ENCODE data around the gene TNS1.

DNA sequence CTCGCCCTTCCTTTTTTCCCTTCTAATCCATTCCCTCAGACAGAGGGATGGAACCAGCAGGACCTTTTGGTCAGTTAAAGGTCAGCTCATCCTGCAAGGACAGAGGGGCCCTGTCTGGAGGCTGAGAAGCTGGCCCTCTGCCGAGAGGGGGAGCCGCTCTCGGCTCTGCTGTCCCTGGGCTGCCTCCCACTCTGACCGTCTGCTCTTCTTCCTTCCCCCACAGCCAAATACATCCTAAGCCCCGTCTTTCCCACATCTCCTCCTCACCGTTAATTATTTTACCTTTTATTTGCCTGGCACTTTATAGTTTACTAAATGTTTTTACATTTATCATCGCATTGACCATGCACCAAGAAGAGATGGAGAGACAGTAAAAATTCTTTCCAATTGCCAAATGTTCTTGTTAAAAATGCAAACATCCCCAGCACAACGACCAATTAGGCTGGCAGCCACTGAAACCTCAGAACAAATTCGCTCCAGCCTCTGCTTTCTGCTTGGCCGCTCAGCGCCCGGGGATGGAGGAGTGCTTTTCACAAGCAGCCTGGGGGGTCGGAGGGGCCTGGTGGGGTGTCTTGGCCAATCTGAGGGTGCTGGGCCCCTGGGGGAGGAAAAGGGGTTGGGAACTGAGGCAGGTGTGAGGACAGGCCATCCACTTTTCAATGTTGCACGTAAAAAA, 123.7 kb downstream of the TNS1 start:
- TF ChIP-seq, protein P1, sequence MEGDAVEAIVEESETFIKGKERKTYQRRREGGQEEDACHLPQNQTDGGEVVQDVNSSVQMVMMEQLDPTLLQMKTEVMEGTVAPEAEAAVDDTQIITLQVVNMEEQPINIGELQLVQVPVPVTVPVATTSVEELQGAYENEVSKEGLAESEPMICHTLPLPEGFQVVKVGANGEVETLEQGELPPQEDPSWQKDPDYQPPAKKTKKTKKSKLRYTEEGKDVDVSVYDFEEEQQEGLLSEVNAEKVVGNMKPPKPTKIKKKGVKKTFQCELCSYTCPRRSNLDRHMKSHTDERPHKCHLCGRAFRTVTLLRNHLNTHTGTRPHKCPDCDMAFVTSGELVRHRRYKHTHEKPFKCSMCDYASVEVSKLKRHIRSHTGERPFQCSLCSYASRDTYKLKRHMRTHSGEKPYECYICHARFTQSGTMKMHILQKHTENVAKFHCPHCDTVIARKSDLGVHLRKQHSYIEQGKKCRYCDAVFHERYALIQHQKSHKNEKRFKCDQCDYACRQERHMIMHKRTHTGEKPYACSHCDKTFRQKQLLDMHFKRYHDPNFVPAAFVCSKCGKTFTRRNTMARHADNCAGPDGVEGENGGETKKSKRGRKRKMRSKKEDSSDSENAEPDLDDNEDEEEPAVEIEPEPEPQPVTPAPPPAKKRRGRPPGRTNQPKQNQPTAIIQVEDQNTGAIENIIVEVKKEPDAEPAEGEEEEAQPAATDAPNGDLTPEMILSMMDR (IDR thresholded peaks at IDR 0.05), result no peak
- TF ChIP-seq POLR2A (IDR thresholded peaks at IDR 0.05), result no peak

Measured in lower leg skin (tissue), 3 donors.